GM12878 (cell line): Measurements from ENCODE around the gene ATG9A. TPM values are rescaled to one million over a fixed set of nuclear protein-coding genes. Genes with fewer than 3 reads are reported as not detected.

Experiments used
- ATAC-seq: fragments of 200-7000 bp; cut with Tn5 transposase; 3 replicates; pipeline ENCODE4 v1.9.1; 2020; ENCODE audit warnings: mild to moderate bottlenecking, moderate library complexity
- BruUV-seq: library from RNA; stranded (reverse); fragments of 400-500 nt; replicated peaks from 2 replicates; lab custom pipeline; 2021; lab: Mats Ljungman, UMichigan
- CTCF ChIA-PET: fragments of 300-600 bp; sonication (Branson Sonifier 250); formaldehyde crosslinking; extraction: SDS; loops from one replicate; lab custom pipeline; 2021; ENCODE audit warnings: inconsistent platforms; lab: Yijun Ruan, JAX
- POLR2A ChIA-PET: fragments of 350-600 bp; formaldehyde crosslinking; extraction: SDS; loops from one replicate; lab custom pipeline; 2021; ENCODE audit warnings: inconsistent platforms; lab: Charles Lee
- RAD21 ChIA-PET: fragments of 300-600 bp; sonication (Branson Sonifier 250); formaldehyde crosslinking; loops from one replicate; lab custom pipeline; 2023; ENCODE audit warnings: antibody characterized with exemption; ENCODE audit not compliant: unreplicated experiment; lab: Charles Lee
- SMC1A ChIA-PET: fragments of 300-600 bp; sonication (Branson Sonifier 250); formaldehyde crosslinking; loops from one replicate; lab custom pipeline; 2023; ENCODE audit not compliant: unreplicated experiment, uncharacterized antibody; lab: Charles Lee
- DNase-seq: peaks from one replicate; pipeline ENCODE4 v3.0.0-alpha.2; 2011; ENCODE audit warnings: low read depth, low spot score
- FAIRE-seq: peaks from 3 replicates; lab custom pipeline; 2011; peaks lifted over from hg19 to GRCh38; lab: Jason Lieb, UNC
- H2AFZ ChIP-seq: 2 replicates; pipeline ENCODE4 v1.6.0; 2011; ENCODE audit warnings: low read depth, low read length, control low read depth; ENCODE audit not compliant: control insufficient read depth
- H3K27ac ChIP-seq: 2 replicates; pipeline ENCODE4 v1.5.1; 2011; ENCODE audit warnings: control low read depth; ENCODE audit not compliant: control insufficient read depth, insufficient read depth
- H3K27me3 ChIP-seq, 2 experiments: replicated peaks in 1 of 2; 2 replicates each; pipeline versions ENCODE4 v1.6.0 to v1.6.1; 2011; ENCODE audit warnings: low read length in 1 of 2; ENCODE audit not compliant: control insufficient read depth in 2 of 2, insufficient read depth in 2 of 2
- H3K36me3 ChIP-seq, 2 experiments: 2 replicates each; pipeline ENCODE4 v1.5.1; 2011; ENCODE audit warnings: low read length in 1 of 2; ENCODE audit not compliant: control insufficient read depth in 2 of 2, insufficient read depth in 2 of 2
- H3K4me1 ChIP-seq: 2 replicates; pipeline ENCODE4 v1.6.1; 2011; ENCODE audit warnings: mild to moderate bottlenecking, low read length, moderate library complexity, mixed read lengths; ENCODE audit not compliant: control insufficient read depth, insufficient read depth
- H3K4me2 ChIP-seq: 2 replicates; pipeline ENCODE4 v1.6.0; 2011; ENCODE audit warnings: control low read depth; ENCODE audit not compliant: control insufficient read depth, insufficient read depth
- H3K4me3 ChIP-seq: fragments of 200-600 bp; sonication (generic); 2 replicates; pipeline ENCODE4 v1.5.1; 2016
- H3K79me2 ChIP-seq: 2 replicates; pipeline ENCODE4 v1.6.0; 2011; ENCODE audit warnings: low read length; ENCODE audit not compliant: control insufficient read depth, insufficient read depth
- H3K9ac ChIP-seq: 2 replicates; pipeline ENCODE4 v1.8.0; 2011; ENCODE audit warnings: low read length, control low read depth, mixed read lengths; ENCODE audit not compliant: control insufficient read depth, insufficient read depth
- H3K9me3 ChIP-seq: replicated peaks from 3 replicates; pipeline ENCODE4 v1.5.1; 2011; ENCODE audit warnings: mild to moderate bottlenecking, low read length; ENCODE audit not compliant: control insufficient read depth, insufficient read depth
- H4K20me1 ChIP-seq: 2 replicates; pipeline ENCODE4 v1.6.0; 2011; ENCODE audit not compliant: control insufficient read depth, insufficient read depth
- CHD2 ChIP-seq: IDR thresholded peaks from 2 replicates; pipeline ENCODE4 v1.6.1; 2011; ENCODE audit warnings: low read depth, low read length, improper control_type of control experiment, borderline replicate concordance
- CREB1 ChIP-seq: IDR thresholded peaks from 2 replicates; pipeline ENCODE4 v1.6.1; 2012; ENCODE audit warnings: low read depth, mild to moderate bottlenecking, inconsistent platforms
- DPF2 ChIP-seq: fragments of 450-650 bp; IDR thresholded peaks from 2 replicates; pipeline ENCODE4 v1.6.1; 2017; ENCODE audit warnings: mild to moderate bottlenecking
- EP300 ChIP-seq, 2 experiments: fragments of 150-350 bp in 1 of 2; IDR thresholded peaks; 2 replicates each; pipeline ENCODE4 v1.6.1; 2011 to 2012; ENCODE audit warnings: low read depth in 2 of 2, low read length in 2 of 2, borderline replicate concordance in 1 of 2, improper control_type of control experiment in 1 of 2, inconsistent platforms in 1 of 2; ENCODE audit not compliant: control insufficient read depth in 1 of 2
- FOXK2 ChIP-seq: fragments of 450-650 bp; IDR thresholded peaks from 2 replicates; pipeline ENCODE4 v1.6.1; 2017; ENCODE audit warnings: mild to moderate bottlenecking, moderate library complexity
- HDAC2 ChIP-seq: fragments of 200-600 bp; sonication (generic); IDR thresholded peaks from 2 replicates; pipeline ENCODE4 v1.6.1; 2017
- IKZF2 ChIP-seq, 2 experiments: fragments of 450-650 bp; IDR thresholded peaks; 2 replicates each; pipeline ENCODE4 v1.6.1; 2017; ENCODE audit warnings: mild to moderate bottlenecking in 2 of 2, moderate library complexity in 2 of 2
- IRF4 ChIP-seq: IDR thresholded peaks from 2 replicates; pipeline ENCODE4 v1.6.1; 2011; ENCODE audit warnings: low read depth, low read length
- KAT2A ChIP-seq: conservative IDR thresholded peaks from 2 replicates; pipeline ENCODE4 v1.6.1; 2011; ENCODE audit warnings: low read depth, low read length; ENCODE audit not compliant: control insufficient read depth
- MTA2 ChIP-seq: fragments of 450-650 bp; IDR thresholded peaks from 2 replicates; pipeline ENCODE4 v1.6.1; 2016; ENCODE audit warnings: low read depth, mild to moderate bottlenecking, moderate library complexity
- MXI1 ChIP-seq: fragments of 150-350 bp; IDR thresholded peaks from 2 replicates; pipeline ENCODE4 v1.6.1; 2011; ENCODE audit warnings: low read depth, mild to moderate bottlenecking, inconsistent platforms, low read length, improper control_type of control experiment
- NBN ChIP-seq: fragments of 450-650 bp; IDR thresholded peaks from 2 replicates; pipeline ENCODE4 v1.6.1; 2016
- NRF1 ChIP-seq: conservative IDR thresholded peaks from 2 replicates; pipeline ENCODE4 v1.6.1; 2011; ENCODE audit warnings: mild to moderate bottlenecking, low read depth, low read length, improper control_type of control experiment
- PAX5 ChIP-seq: IDR thresholded peaks from 2 replicates; pipeline ENCODE4 v1.6.1; 2011; ENCODE audit warnings: low read depth, low read length, borderline replicate concordance
- RUNX3 ChIP-seq: IDR thresholded peaks from 2 replicates; pipeline ENCODE4 v1.6.1; 2012; ENCODE audit warnings: low read length, inconsistent platforms
- SMARCA5 ChIP-seq: fragments of 450-650 bp; IDR thresholded peaks from 2 replicates; pipeline ENCODE4 v1.6.1; 2017; ENCODE audit warnings: mild to moderate bottlenecking
- SP1 ChIP-seq: IDR thresholded peaks from one replicate; pipeline ENCODE4 v1.6.1; 2011; ENCODE audit warnings: low read depth, low read length
- SPI1 ChIP-seq: IDR thresholded peaks from 2 replicates; pipeline ENCODE4 v1.6.1; 2011; ENCODE audit warnings: low read depth, mild to moderate bottlenecking, low read length, moderate library complexity, borderline replicate concordance; ENCODE audit not compliant: insufficient read depth
- SUZ12 ChIP-seq: fragments of 200-600 bp; sonication (generic); IDR thresholded peaks from one replicate; pipeline ENCODE4 v1.6.1; 2018; ENCODE audit warnings: antibody characterized with exemption, mild to moderate bottlenecking; ENCODE audit not compliant: unreplicated experiment
- ZNF24 ChIP-seq: fragments of 450-650 bp; IDR thresholded peaks from 2 replicates; pipeline ENCODE4 v1.6.1; 2017; ENCODE audit warnings: antibody characterized with exemption, mild to moderate bottlenecking
- WGBS: methylation state at CpG from one replicate; pipeline ENCODE4 v1.1.6; 2016; ENCODE audit warnings: low lambda C conversion rate; ENCODE audit not compliant: insufficient replicate concordance, insufficient coverage; ENCODE audit errors: missing lambda C conversion rate; 5-methylcytosine and 5-hydroxymethylcytosine counted together
- in situ Hi-C: fragments of 300-500 bp; cut with MboI; formaldehyde crosslinking; loops from 9 replicates; pipeline ENCODE4 v1.14.3; 2018; ENCODE audit warnings: mixed read lengths
- intact Hi-C: fragments of 100-400 bp; cut with micrococcal nuclease; formaldehyde crosslinking; loops from one replicate; pipeline ENCODE4 v1.14.2; 2022; ENCODE audit not compliant: unreplicated experiment
- polyA plus RNA-seq, 11 experiments: library from polyadenylated mRNA; depleted of rRNA in 4 of 11; unstranded in 6 of 11; stranded (reverse) in 5 of 11; fragments of >200 nt; fragmentation: Nextera tagmentation in 4 of 11; fragmentation: Illumina TruSeq in 1 of 11; extraction: Ambion mirVana in 4 of 11; extraction: Trizol in 1 of 11; gene quantifications; 1 replicate in 1 of 11; 2 replicates in 10 of 11; pipeline versions ENCODE4 v1.2.1 to v1.2.3, GENCODE V29; 2011 to 2016; ENCODE audit warnings: inconsistent platforms in 2 of 11, missing spikeins in 2 of 11, low read depth in 1 of 11
- total RNA-seq, 4 experiments: library from RNA; depleted of rRNA in 3 of 4; stranded (reverse); fragments of >200 nt in 3 of 4; fragmentation: Illumina TruSeq in 1 of 4; extraction: Trizol in 1 of 4; gene quantifications; 2 replicates each; pipeline versions ENCODE4 v1.2.1 to v1.2.3, GENCODE V29; 2013 to 2021
- TF ChIP-seq, protein P1 (sequence below): IDR thresholded peaks from 2 replicates; pipeline ENCODE4 v1.6.1; 2012; ENCODE audit warnings: low read length, inconsistent platforms

ATG9A gene
- total and polyA plus RNA-seq, 10 of the 15 experiments (the other 5 are each of a cell fraction or from before 2014, with no cell fraction given) = 0.16 to 37.5 (median 14.6) TPM; not detected in 1

- ATAC-seq (peak; percentile 59), DNase-seq (peak; percentile 64), FAIRE-seq (peak; percentile 57)
- peak overlapping the region; percentile 13; the same call in 1 of the 2 replicates for H3K9ac ChIP-seq
- H3K36me3 ChIP-seq = peaks cover 12 to 19% of the 10 kb centered on the region in 2 experiments
- H3K4me2 ChIP-seq = peak overlapping the region; percentile 9
- H4K20me1 ChIP-seq = 0 out of 2 replicates have a peak, but pooled peaks cover 4% of the 10 kb centered on the region
- H3K27me3 ChIP-seq = no peaks in the 10 kb centered on the region
- POLR2A ChIA-PET = interaction anchor here (0.5 to 9.0 kb wide), 17 partner anchors 9 to 440 kb away, joined by 3 to 160 read pairs (median 4); partner anchors contain the start of genes ANKZF1, ATG9A, CNPPD1 and DNAJB2
- no TSS peak for BruUV-seq
- H3K9me3 ChIP-seq = no peaks in the 10 kb centered on the region
- peaks cover 53% of the 10 kb centered on the region for H3K4me1 ChIP-seq
- peak overlapping the region; percentile 58 for H3K27ac ChIP-seq
- peak overlapping the region; percentile 35; the same call in 1 of the 2 replicates for H3K4me3 ChIP-seq
- SMC1A ChIA-PET = interaction anchor here (0.7 to 8.6 kb wide), 13 partner anchors 11 to 354 kb away, joined by 3 to 98 read pairs (median 7); partner anchors contain the start of genes ANKZF1, ATG9A, CNPPD1 and DNAJB2
- in situ Hi-C loops = no loop called here
- WGBS = 9% methylated on average over 7 of the region's 7 CpGs
- CTCF ChIA-PET = interaction anchor here (0.9 to 5.5 kb wide), 12 partner anchors 10 to 959 kb away, joined by 3 to 69 read pairs (median 4); partner anchors contain the start of genes ANKZF1, ATG9A, CNPPD1 and DNAJB2
- RAD21 ChIA-PET = interaction anchor here (0.5 to 3.2 kb wide), 16 partner anchors 10 to 894 kb away, joined by 3 to 46 read pairs (median 4); partner anchors contain the start of genes ANKZF1, ATG9A, CNPPD1 and DNAJB2
- no peak overlapping the region for H2AFZ ChIP-seq
- intact Hi-C loops = no loop called here
- peaks cover 60% of the 10 kb centered on the region for H3K79me2 ChIP-seq
- TF ChIP-seq SP1 (no peak), KAT2A (no peak), MXI1 (no peak; the same call in 1 of the 2 replicates), FOXK2 (peak; percentile 76), PAX5 (0 out of 2 replicates have a peak, but pooled peaks have one; percentile 29), RUNX3 (no peak), SPI1 (0 out of 2 replicates have a peak, but pooled peaks have one; percentile 36), CHD2 (peak; percentile 68; the same call in 1 of the 2 replicates), NBN (peak; percentile 90), SMARCA5 (peak; percentile 84; the same call in 1 of the 2 replicates), HDAC2 (no peak), DPF2 (peak; percentile 96), ZNF24 (peak; percentile 48; the same call in 1 of the 2 replicates), NRF1 (no peak), MTA2 (peak; percentile 57), IKZF2 (IDR thresholded peaks at IDR 0.05) (peak; percentile 91 to 94), EP300 (IDR thresholded peaks at IDR 0.05; ENCODE audit: borderline replicate concordance in 1 of 2, control insufficient read depth in 1 of 2, low read depth in 2 of 2, low read length in 2 of 2) (peak; percentile 41 to 61; a peak in 3 of 4 replicates), CREB1 (peak; percentile 76; the same call in 1 of the 2 replicates), IRF4 (no peak), SUZ12 (no peak)
- TF ChIP-seq, protein P1, sequence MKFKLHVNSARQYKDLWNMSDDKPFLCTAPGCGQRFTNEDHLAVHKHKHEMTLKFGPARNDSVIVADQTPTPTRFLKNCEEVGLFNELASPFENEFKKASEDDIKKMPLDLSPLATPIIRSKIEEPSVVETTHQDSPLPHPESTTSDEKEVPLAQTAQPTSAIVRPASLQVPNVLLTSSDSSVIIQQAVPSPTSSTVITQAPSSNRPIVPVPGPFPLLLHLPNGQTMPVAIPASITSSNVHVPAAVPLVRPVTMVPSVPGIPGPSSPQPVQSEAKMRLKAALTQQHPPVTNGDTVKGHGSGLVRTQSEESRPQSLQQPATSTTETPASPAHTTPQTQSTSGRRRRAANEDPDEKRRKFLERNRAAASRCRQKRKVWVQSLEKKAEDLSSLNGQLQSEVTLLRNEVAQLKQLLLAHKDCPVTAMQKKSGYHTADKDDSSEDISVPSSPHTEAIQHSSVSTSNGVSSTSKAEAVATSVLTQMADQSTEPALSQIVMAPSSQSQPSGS = no peak
These were observed 20.0 kb upstream of the ATG9A start for GRCh38 chr2:219249203-219249980.
